Epithelial cell of proximal tubule (primary cell): ENCODE results near the gene CDKN1A. TPM values are rescaled to one million over a fixed set of nuclear protein-coding genes. Genes with fewer than 3 reads are reported as not detected.

Experiments
- DNase-seq: peaks from one replicate; pipeline ENCODE4 v3.0.0-alpha.2; 2011; ENCODE audit warnings: low read depth
- H3K4me3 ChIP-seq: 2 replicates; pipeline ENCODE4 v1.5.1; 2011; ENCODE audit warnings: low read depth, mild to moderate bottlenecking, low read length
- total RNA-seq: library from RNA; depleted of rRNA; stranded (reverse); fragments of >200 nt; gene quantifications from 2 replicates; pipeline ENCODE4 v1.2.3, GENCODE V29; 2015
- TF ChIP-seq, protein P1 (sequence below): conservative IDR thresholded peaks from 2 replicates; pipeline ENCODE4 v1.5.1; 2012; ENCODE audit warnings: low read depth, mild to moderate bottlenecking, low read length

Gene CDKN1A
- total RNA-seq, 1 donor from 2014 or later = 427 TPM

DNA sequence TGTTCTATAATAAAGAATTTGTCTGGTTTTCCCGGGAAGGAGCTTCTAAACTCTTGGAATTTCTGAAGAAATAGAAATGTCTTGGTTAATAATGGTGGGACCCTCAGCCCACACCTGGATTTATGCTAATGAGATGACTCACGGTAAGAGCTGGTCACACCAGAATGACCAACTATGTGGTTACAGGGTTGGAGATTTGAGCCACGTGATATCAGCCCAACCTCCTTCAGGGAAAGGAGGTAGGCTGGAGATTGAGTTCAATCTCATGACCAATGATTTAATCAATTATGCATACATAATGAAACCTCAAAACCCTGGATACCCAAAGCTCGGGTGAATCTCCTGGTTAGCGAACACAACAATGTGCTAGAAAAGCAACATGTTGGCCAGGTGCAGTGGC is 22.1 kb upstream of the CDKN1A start:
- peak; percentile 97 for DNase-seq
- TF ChIP-seq, protein P1, sequence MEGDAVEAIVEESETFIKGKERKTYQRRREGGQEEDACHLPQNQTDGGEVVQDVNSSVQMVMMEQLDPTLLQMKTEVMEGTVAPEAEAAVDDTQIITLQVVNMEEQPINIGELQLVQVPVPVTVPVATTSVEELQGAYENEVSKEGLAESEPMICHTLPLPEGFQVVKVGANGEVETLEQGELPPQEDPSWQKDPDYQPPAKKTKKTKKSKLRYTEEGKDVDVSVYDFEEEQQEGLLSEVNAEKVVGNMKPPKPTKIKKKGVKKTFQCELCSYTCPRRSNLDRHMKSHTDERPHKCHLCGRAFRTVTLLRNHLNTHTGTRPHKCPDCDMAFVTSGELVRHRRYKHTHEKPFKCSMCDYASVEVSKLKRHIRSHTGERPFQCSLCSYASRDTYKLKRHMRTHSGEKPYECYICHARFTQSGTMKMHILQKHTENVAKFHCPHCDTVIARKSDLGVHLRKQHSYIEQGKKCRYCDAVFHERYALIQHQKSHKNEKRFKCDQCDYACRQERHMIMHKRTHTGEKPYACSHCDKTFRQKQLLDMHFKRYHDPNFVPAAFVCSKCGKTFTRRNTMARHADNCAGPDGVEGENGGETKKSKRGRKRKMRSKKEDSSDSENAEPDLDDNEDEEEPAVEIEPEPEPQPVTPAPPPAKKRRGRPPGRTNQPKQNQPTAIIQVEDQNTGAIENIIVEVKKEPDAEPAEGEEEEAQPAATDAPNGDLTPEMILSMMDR = no peak
- no peak overlapping the region for H3K4me3 ChIP-seq

DNA sequence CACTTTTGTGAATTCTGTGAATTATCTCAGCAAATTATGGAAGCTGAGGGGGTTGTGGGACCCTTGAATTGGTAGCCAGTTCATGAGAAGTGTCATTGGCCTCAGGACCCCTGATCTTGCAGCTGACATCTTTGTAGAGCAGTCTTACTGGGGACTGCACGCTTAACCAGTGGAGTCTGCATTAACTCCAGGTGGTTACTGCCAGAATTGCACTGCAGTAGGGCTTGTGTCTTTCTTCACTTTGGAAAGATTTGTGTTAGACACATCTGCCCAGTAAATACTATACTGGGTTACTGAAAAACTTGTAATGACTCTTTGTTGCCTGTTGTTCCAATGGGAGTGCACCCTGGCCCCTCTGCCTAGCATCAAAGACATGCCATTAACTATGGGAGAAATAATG is 21.2 kb upstream of the CDKN1A start:
- DNase-seq = no peak
- no peak overlapping the region for H3K4me3 ChIP-seq
- TF ChIP-seq, protein P1 = peak; percentile 3

DNA sequence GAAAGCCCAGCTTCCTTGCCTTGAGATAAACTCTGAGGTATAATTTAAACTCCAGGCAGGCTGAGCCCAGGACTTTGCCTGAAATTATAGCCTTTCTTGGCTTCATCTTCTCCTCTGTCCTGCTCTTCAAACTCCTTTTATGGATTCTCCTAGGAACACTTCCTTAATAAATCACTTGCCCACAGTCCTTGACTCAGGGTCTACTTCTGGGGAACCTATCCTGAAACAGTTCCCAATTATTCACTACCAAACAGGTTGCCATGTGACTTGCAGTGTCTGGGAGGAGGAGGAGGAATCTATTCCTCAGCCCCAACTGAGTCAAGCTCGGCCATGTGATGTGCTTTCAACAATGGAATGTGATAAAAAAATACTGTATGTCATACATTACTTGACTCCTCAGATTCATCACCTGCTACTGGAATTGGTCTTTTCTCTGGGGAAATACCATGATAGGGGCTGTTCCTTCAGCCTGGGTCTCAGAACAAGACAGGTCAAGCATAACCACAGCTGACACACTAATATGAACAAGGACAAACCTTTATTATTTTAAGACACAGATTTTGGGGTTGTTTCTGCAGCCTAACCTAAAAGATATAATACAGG is 20.5 kb upstream of the CDKN1A start:
- no peak overlapping the region for H3K4me3 ChIP-seq
- DNase-seq = peak; percentile 92
- TF ChIP-seq, protein P1 = no peak

DNA sequence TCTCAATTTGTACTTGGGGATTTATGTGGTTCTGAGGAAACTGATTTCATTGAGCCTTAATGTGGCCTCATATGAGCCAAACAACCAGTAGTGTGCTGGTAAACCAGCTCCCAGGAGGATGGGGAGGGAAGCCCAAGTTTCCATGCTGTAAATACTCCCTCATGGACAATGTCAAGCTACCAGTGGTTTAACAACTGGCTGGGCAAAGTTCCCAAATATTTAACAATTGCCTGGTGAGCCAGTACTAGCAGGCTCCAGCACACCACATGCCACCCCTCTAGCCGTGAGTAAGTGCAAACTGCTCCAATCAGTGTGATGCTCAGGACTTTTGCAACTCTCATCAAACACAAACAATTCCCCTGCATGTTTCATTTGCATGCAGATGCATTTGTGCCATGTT is 19.2 kb upstream of the CDKN1A start:
- TF ChIP-seq, protein P1 = no peak
- no peak for DNase-seq

DNA sequence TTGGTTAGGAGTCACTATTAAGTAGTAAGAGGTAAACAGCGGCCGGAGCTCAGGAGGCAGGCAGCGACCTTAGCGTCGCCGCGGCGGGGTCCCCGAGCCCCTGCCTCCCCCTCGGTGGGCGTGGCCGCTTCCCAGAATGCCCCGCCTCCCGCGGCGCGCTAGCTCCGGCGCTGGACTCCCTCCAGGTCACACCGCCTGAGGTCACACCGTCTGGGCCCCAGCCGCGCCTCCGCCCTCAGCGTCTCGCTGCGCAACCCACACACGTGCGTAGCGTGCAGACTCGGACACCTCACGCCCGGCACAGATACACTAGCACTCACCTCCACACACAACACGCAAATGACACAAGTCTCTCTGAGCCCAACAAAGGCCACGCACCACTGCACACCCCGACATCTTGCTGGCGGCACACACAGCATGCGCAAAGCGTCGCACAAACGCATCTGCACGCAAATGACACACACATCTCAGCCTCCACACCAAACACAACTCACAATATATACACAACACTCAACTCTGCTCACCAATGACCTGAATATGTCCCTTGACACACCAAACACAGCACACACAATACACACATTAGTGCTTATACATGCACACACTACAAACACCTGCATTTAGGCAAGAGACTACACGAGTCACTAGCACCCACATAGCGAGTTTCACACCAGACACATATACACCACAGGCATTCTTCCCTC is 17.6 kb upstream of the CDKN1A start:
- no peak for DNase-seq
- peak overlapping the region; percentile 19 for H3K4me3 ChIP-seq
- TF ChIP-seq, protein P1 = no peak

More for the DNA sequence above, 19.2 kb upstream of the CDKN1A start:
- H3K4me3 ChIP-seq = no peak overlapping the region

DNA sequence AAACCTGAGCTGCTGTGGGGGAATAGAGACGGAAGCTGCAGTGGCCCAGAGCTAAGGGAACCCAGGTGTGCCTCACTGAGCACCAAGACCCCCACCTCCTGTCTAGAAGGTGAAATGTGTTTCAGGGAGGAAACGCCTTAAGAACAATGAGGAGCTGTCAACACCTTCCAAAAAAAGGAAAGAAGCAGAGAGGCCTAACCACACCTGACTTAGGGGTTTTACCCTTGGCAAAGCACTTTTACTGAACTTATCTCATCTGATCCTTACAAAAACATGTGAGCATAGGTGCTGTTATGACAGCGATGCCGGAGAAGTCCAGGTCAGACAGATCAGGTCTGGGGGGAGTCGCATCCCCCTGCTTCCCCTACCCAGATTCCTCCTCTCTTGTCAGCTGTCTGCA is 16.1 kb upstream of the CDKN1A start:
- TF ChIP-seq, protein P1 = no peak
- H3K4me3 ChIP-seq = no peak overlapping the region
- DNase-seq = no peak

DNA sequence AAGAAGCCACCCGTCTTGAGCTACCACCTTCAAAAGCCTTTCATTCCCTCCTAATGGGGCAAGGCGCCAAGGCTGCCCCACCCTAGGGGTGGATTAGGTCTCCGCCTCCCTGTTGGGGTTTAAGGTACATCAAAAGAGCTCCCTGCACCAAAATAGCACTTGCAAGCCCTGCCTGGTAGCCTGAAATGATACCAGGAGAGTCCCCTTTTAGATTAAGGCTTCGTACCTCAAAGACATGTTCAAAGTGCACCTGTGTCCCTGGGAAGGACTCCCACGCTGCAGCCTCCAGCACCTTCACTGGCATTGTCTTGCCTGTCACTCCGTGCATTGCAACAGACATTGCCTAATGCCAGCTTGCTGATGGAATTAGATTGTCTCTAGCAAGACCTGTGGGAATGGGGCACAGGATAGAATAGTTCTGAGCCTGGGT is 15.7 kb upstream of the CDKN1A start:
- H3K4me3 ChIP-seq = no peak overlapping the region
- TF ChIP-seq, protein P1 = no peak
- DNase-seq = no peak
